Middle frontal gyrus (tissue), 1 donor: ENCODE measurements around the gene FUOM.

ENCODE experiments used
- DNase-seq: peaks from one replicate; pipeline ENCODE4 v3.0.0-alpha.2; 2015; ENCODE audit warnings: low spot score; ENCODE audit errors: extremely low spot score

FUOM gene

GRCh38 chr10:133357285-133358161 is at the start of gene FUOM:
TSS of gene FUOM (minus strand) at chr10:133358019. CDS start at chr10:133358007, 12 bp downstream.
- DNase-seq, result no peak

GRCh38 chr10:133405844-133406527 is 48.2 kb upstream of the FUOM start:
- DNase-seq, result no peak

GRCh38 chr10:133405272-133405671 is 47.5 kb upstream of the FUOM start:
- no peak for DNase-seq

GRCh38 chr10:133403784-133404183 is 46.0 kb upstream of the FUOM start:
- no peak for DNase-seq

- no peak for DNase-seq
Observed at GRCh38 chr10:133403359-133403758, 45.5 kb upstream of the FUOM start.

GRCh38 chr10:133401981-133402725 is 44.3 kb upstream of the FUOM start:
- no peak for DNase-seq

GRCh38 chr10:133401500-133401899 is 43.7 kb upstream of the FUOM start:
- no peak for DNase-seq

- no peak for DNase-seq
Observed at GRCh38 chr10:133400624-133401424, 43.0 kb upstream of the FUOM start.

- DNase-seq, result no peak
Observed at GRCh38 chr10:133399123-133399601, 41.3 kb upstream of the FUOM start.

- no peak for DNase-seq
Observed at GRCh38 chr10:133397938-133398337, 40.1 kb upstream of the FUOM start.

- no peak for DNase-seq
Observed at GRCh38 chr10:133396035-133396624, 38.3 kb upstream of the FUOM start.

GRCh38 chr10:133394801-133395221 is 37.0 kb upstream of the FUOM start:
- no peak for DNase-seq

GRCh38 chr10:133394064-133394663 is 36.3 kb upstream of the FUOM start, which contains the start of gene MTG1:
TSS of gene MTG1 (plus strand) at chr10:133394157. CDS start at chr10:133394221, 64 bp downstream.
- peak; percentile 94 for DNase-seq

- no peak for DNase-seq
Observed at GRCh38 chr10:133393401-133394063, 35.7 kb upstream of the FUOM start.

- no peak for DNase-seq
Observed at GRCh38 chr10:133391761-133392518, 34.1 kb upstream of the FUOM start.

- DNase-seq, result no peak
Observed at GRCh38 chr10:133391249-133391635, 33.4 kb upstream of the FUOM start.

- DNase-seq, result no peak
Observed at GRCh38 chr10:133390597-133391248, 32.9 kb upstream of the FUOM start.
